Skeletal muscle satellite cell (primary cell): ENCODE data around the gene CNBD2.
"Not testable (repeated sequence)": the region's sequence is repeated elsewhere in the genome, so short reads cannot be mapped to it uniquely, and the experiment has no call there.

Source experiments
- H3K27me3 ChIP-seq: 2 replicates; pipeline ENCODE4 v1.7.0; 2013; ENCODE audit warnings: low read length; ENCODE audit not compliant: control insufficient read depth, insufficient read depth
- H3K36me3 ChIP-seq: 2 replicates; pipeline ENCODE4 v1.7.0; 2013; ENCODE audit warnings: mild to moderate bottlenecking, control low read depth, low read length; ENCODE audit not compliant: insufficient read depth
- H3K4me1 ChIP-seq: 2 replicates; pipeline ENCODE4 v1.7.0; 2013; ENCODE audit warnings: low read length; ENCODE audit not compliant: control insufficient read depth, insufficient read depth
- H3K4me2 ChIP-seq: 2 replicates; pipeline ENCODE4 v1.7.0; 2013; ENCODE audit warnings: mild to moderate bottlenecking, low read length
- H3K4me3 ChIP-seq: 2 replicates; pipeline ENCODE4 v1.7.0; 2013; ENCODE audit warnings: low read length
- H3K9ac ChIP-seq: 2 replicates; pipeline ENCODE4 v1.7.0; 2013; ENCODE audit warnings: mild to moderate bottlenecking, low read depth, low read length, moderate library complexity
- H3K9me3 ChIP-seq: replicated peaks from 2 replicates; pipeline ENCODE4 v1.7.0; 2013; ENCODE audit warnings: mild to moderate bottlenecking, control low read depth, low read length

Gene CNBD2

DNA sequence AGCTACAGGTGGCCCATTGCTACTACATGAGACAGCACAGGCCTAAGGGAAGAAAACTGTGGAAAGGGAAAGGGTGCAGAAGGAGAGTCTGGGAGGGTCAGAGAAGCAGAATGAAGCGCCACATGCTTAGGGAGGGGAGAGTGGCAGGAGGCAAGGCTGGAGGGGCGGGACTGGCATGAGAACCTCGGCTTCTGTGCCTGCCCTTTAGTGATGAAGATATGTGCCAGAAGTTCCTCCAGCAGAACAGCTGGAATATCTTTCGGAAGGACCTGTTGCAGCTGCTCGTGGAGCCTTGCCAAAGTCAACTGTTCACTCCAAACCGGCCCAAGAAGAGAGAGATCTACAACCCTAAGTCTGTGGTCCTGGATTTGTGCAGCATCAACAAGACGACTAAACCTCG lies 61.8 kb downstream of the CNBD2 start:
- H3K4me2 ChIP-seq, result no peak overlapping the region
- H3K27me3 ChIP-seq, result peaks cover 9% of the 10 kb centered on the region
- H3K36me3 ChIP-seq, result no peaks in the 10 kb centered on the region
- no peaks in the 10 kb centered on the region for H3K9me3 ChIP-seq
- peaks cover 4% of the 10 kb centered on the region for H3K4me1 ChIP-seq
- H3K4me3 ChIP-seq, result no peak overlapping the region
- H3K9ac ChIP-seq, result no peak overlapping the region

DNA sequence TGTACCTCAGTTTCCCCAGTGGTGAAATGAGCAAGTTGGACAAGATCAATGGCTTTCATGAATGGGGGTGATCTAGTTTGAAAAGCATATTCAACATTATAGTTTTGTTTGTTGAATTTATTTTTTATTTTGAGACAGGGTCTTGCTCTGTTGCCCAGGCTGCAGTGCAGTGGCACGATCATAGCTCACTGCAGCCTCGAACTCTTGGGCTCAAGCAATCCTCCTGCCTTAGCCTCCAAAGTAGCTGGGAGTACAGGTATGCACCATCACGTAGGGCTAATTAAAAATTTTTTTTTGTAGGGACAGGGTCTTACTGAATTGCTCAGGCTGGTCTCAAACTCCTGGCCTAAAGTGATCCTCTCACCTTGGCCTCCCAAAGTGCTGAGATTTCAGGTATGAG lies 63.4 kb downstream of the CNBD2 start:
- Histone ChIP-seq H3K9me3 (no peaks in the 10 kb centered on the region), H3K36me3 (no peaks in the 10 kb centered on the region), H3K4me3 (no peak overlapping the region), H3K27me3 (peaks cover 6% of the 10 kb centered on the region), H3K4me2 (no peak overlapping the region), H3K9ac (no peak overlapping the region), H3K4me1 (peaks cover 8% of the 10 kb centered on the region)

GRCh38 chr20:36034875-36035274 lies 66.5 kb downstream of the CNBD2 start:
- Histone ChIP-seq H3K9ac (no peak overlapping the region), H3K27me3 (no peaks in the 10 kb centered on the region), H3K4me1 (peaks cover 8% of the 10 kb centered on the region), H3K4me3 (no peak overlapping the region), H3K36me3 (no peaks in the 10 kb centered on the region), H3K4me2 (no peak overlapping the region), H3K9me3 (no peaks in the 10 kb centered on the region)

DNA sequence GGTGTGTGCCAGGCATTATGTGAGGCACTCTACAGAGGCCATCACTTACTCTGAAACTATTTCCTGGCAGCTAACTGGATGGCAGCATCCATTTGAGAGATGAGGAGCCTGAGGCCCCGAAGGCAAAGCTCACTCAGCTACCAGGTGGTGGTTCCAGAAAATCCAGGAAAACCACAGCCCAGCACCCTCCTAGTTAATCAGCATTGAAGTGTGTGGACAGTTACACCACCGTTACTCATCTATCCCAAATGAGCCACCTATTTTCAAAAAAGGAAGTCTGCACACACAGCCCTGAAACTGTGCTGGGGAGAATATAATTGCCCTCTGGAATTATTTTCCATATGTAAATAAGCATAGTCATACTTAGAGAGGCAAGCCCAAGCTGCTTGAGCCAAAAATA lies 67.4 kb downstream of the CNBD2 start:
- Histone ChIP-seq H3K36me3 (no peaks in the 10 kb centered on the region), H3K4me3 (no peak overlapping the region), H3K9ac (no peak overlapping the region), H3K4me2 (no peak overlapping the region), H3K4me1 (peaks cover 4% of the 10 kb centered on the region), H3K27me3 (no peaks in the 10 kb centered on the region), H3K9me3 (no peaks in the 10 kb centered on the region)

DNA sequence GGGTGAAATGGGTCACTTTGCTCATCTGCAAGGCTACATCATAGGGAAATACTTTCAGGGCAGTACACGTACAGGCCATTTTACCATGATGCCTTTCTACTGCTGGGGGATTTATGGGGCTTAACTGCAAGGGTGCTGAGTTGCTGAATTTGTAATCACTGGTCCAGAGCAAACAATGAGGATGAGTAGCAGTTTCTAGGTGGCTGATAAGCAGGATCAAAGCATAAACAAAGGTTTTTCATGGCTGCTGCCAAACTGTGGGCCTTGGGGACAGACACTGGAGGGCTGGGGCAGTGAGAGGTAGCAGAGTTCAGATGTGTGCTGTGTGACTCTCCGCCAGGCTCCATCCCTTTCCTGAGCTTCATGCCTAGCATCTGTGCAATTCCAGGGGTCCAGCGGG lies 68.3 kb downstream of the CNBD2 start:
- H3K4me1 ChIP-seq, result peaks cover 4% of the 10 kb centered on the region
- no peak overlapping the region for H3K4me2 ChIP-seq
- H3K9me3 ChIP-seq, result no peaks in the 10 kb centered on the region
- H3K9ac ChIP-seq, result no peak overlapping the region
- no peaks in the 10 kb centered on the region for H3K27me3 ChIP-seq
- no peaks in the 10 kb centered on the region for H3K36me3 ChIP-seq
- H3K4me3 ChIP-seq, result no peak overlapping the region

DNA sequence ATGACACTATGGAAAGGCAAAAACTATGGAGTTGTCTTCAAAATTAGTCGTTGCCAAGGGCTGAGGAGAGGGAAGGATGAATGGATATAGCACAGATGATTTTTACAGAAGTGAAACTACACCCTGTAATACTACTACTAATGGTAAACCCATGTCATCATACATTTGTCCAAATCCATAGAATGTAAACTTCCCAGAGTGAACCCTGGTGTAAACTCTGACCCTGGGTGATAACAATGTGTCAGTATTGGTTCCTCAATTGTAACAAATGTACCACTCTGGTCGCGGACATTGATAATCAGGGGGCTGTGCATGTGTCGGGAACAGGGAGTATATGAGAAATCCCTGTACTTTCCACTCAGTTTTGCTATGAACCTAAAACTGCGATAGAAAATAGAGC lies 72.2 kb downstream of the CNBD2 start:
- peaks cover 4% of the 10 kb centered on the region for H3K4me1 ChIP-seq
- H3K9ac ChIP-seq, result no peak overlapping the region
- no peaks in the 10 kb centered on the region for H3K27me3 ChIP-seq
- no peak overlapping the region for H3K4me3 ChIP-seq
- no peak overlapping the region for H3K4me2 ChIP-seq
- peaks cover 7% of the 10 kb centered on the region for H3K36me3 ChIP-seq
- no peaks in the 10 kb centered on the region for H3K9me3 ChIP-seq

- no peak overlapping the region for H3K4me2 ChIP-seq
- H3K36me3 ChIP-seq, result peaks cover 12% of the 10 kb centered on the region
- H3K9me3 ChIP-seq, result no peaks in the 10 kb centered on the region
- no peaks in the 10 kb centered on the region for H3K27me3 ChIP-seq
- no peaks in the 10 kb centered on the region for H3K4me1 ChIP-seq
- no peak overlapping the region for H3K9ac ChIP-seq
- no peak overlapping the region for H3K4me3 ChIP-seq
Observed at GRCh38 chr20:36043441-36043840, 75.1 kb downstream of the CNBD2 start.

- no peaks in the 10 kb centered on the region for H3K4me1 ChIP-seq
- no peak overlapping the region for H3K4me2 ChIP-seq
- no peak overlapping the region for H3K9ac ChIP-seq
- H3K36me3 ChIP-seq, result peaks cover 12% of the 10 kb centered on the region
- no peaks in the 10 kb centered on the region for H3K9me3 ChIP-seq
- H3K4me3 ChIP-seq, result no peak overlapping the region
- no peaks in the 10 kb centered on the region for H3K27me3 ChIP-seq
Observed at GRCh38 chr20:36043892-36044515, 75.6 kb downstream of the CNBD2 start.

- H3K36me3 ChIP-seq, result peaks cover 12% of the 10 kb centered on the region
- H3K9ac ChIP-seq, result no peak overlapping the region
- no peaks in the 10 kb centered on the region for H3K4me1 ChIP-seq
- H3K4me2 ChIP-seq, result no peak overlapping the region
- H3K4me3 ChIP-seq, result no peak overlapping the region
- no peaks in the 10 kb centered on the region for H3K27me3 ChIP-seq
- no peaks in the 10 kb centered on the region for H3K9me3 ChIP-seq
Observed at GRCh38 chr20:36045373-36045714, 77.0 kb downstream of the CNBD2 start.

DNA sequence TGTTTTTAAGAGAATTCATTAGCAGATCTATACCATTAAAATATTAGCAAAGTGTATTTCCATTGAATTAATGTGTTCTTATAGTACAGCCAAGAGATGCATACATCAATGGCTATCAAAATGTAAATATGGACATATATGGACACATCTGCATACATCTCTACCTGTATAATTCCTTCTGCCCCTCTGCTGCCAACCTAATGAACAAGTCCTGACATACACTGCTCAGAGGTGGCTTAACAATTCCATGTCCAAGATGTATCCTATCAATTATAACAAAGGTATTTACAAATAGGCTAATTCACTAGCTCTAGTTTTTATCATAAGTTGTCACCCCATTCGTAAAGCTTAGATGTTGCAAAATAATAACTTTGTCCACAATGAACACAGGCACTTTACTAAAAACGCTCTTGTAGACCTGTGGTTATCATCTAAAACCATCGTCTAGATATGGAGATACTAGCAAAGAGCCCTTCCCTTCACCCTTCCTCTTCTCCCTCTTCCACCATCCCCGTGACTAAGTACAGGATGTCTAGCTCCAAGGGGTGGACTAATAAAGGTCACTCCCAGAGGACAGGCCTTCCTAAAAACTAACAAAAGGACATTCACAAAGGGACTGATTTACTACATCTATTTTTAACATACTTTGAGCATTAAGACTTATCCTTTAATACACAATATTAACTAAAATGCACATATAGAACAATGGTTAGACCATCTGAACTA lies 77.8 kb downstream of the CNBD2 start:
- Histone ChIP-seq H3K36me3 (peaks cover 12% of the 10 kb centered on the region), H3K4me2 (peak overlapping the region; percentile 43)
- H3K4me3 ChIP-seq, H3K9me3 ChIP-seq, H3K27me3 ChIP-seq, H3K4me1 ChIP-seq, H3K9ac ChIP-seq: not testable (repeated sequence)

DNA sequence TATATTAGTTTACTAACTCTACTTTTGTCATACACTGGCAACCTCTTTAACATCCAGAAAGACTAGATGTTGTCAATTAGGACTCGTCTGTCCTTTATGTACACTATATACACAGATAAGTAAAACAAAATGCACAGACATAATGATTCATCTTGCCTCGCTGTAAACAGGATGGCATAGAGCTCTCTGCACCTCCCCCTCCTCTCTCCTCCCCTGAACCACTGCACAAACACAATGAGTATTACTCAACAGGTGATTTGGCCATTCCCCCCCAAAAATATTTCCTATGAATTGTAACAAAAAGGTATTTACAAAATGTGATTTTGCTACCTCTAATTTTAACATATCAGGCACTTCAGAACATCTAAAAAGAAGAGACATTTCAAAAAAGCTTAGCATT lies 81.0 kb downstream of the CNBD2 start:
- H3K36me3 ChIP-seq, H3K27me3 ChIP-seq, H3K4me1 ChIP-seq, H3K9me3 ChIP-seq: not testable (repeated sequence)
- Histone ChIP-seq H3K4me3 (peak overlapping the region; percentile 98), H3K9ac (peak overlapping the region; percentile 100), H3K4me2 (peak overlapping the region; percentile 77)
